ENCODE results near the gene TTC28.

Gene TTC28

GRCh38 chr22:28430466-28431025 is 249.1 kb downstream of the TTC28 start:
- no peak overlapping the region for H3K4me3 Mint-ChIP-seq
- H3K9me3 Mint-ChIP-seq = no peaks in the 10 kb centered on the region
- H3K27me3 Mint-ChIP-seq = peaks cover 4% of the 10 kb centered on the region
- no peaks in the 10 kb centered on the region for H3K4me1 Mint-ChIP-seq
- no peaks in the 10 kb centered on the region for H3K36me3 Mint-ChIP-seq
- CTCF ChIA-PET = interaction anchor here (1.6 kb wide), 1 partner anchor 12 kb away, joined by 3 read pairs; no protein-coding TSS in a partner anchor
- H3K27ac Mint-ChIP-seq = no peak overlapping the region
- no peak for DNase-seq

- Mint-ChIP-seq H3K4me1 (no peaks in the 10 kb centered on the region), H3K4me3 (no peak overlapping the region), H3K27me3 (peaks cover 4% of the 10 kb centered on the region), H3K27ac (no peak overlapping the region), H3K36me3 (no peaks in the 10 kb centered on the region), H3K9me3 (no peaks in the 10 kb centered on the region)
- CTCF ChIA-PET = interaction anchor here (1.6 kb wide), 1 partner anchor 13 kb away, joined by 3 read pairs; no protein-coding TSS in a partner anchor
- no peak for DNase-seq
These were observed 249.9 kb downstream of the TTC28 start for GRCh38 chr22:28429711-28430110.

GRCh38 chr22:28428271-28428670 is 251.4 kb downstream of the TTC28 start:
- Mint-ChIP-seq H3K27me3 (peaks cover 4% of the 10 kb centered on the region), H3K4me1 (no peaks in the 10 kb centered on the region), H3K27ac (no peak overlapping the region), H3K36me3 (no peaks in the 10 kb centered on the region), H3K9me3 (no peaks in the 10 kb centered on the region), H3K4me3 (no peak overlapping the region)
- CTCF ChIA-PET = interaction anchor here (0.7 to 0.8 kb wide), 2 partner anchors 13 to 52 kb away, joined by 3 to 4 read pairs; no protein-coding TSS in a partner anchor
- DNase-seq = no peak

GRCh38 chr22:28426346-28427132 is 253.1 kb downstream of the TTC28 start:
- no peak for DNase-seq
- Mint-ChIP-seq H3K27ac (no peak overlapping the region), H3K27me3 (peaks cover 6% of the 10 kb centered on the region), H3K9me3 (no peaks in the 10 kb centered on the region), H3K4me1 (no peaks in the 10 kb centered on the region), H3K4me3 (no peak overlapping the region), H3K36me3 (no peaks in the 10 kb centered on the region)
- CTCF ChIA-PET = no interaction called here

GRCh38 chr22:28425211-28425610 is 254.4 kb downstream of the TTC28 start:
- H3K36me3 Mint-ChIP-seq = no peaks in the 10 kb centered on the region
- CTCF ChIA-PET = interaction anchor here (1.2 kb wide), 1 partner anchor 15 kb away, joined by 3 read pairs; no protein-coding TSS in a partner anchor
- H3K9me3 Mint-ChIP-seq = no peaks in the 10 kb centered on the region

GRCh38 chr22:28424427-28425080 is 255.1 kb downstream of the TTC28 start:
- Mint-ChIP-seq H3K9me3 (no peaks in the 10 kb centered on the region), H3K4me3 (no peak overlapping the region), H3K27me3 (peaks cover 7% of the 10 kb centered on the region), H3K36me3 (no peaks in the 10 kb centered on the region), H3K27ac (no peak overlapping the region), H3K4me1 (no peaks in the 10 kb centered on the region)
- CTCF ChIA-PET = interaction anchor here (1.2 kb wide), 1 partner anchor 16 kb away, joined by 3 read pairs; no protein-coding TSS in a partner anchor
- no peak for DNase-seq

More at GRCh38 chr22:28425211-28425610, 254.4 kb downstream of the TTC28 start:
- Mint-ChIP-seq H3K27ac (no peak overlapping the region), H3K4me1 (no peaks in the 10 kb centered on the region), H3K4me3 (no peak overlapping the region), H3K27me3 (peaks cover 7% of the 10 kb centered on the region)
- DNase-seq = no peak

- DNase-seq = no peak
- no peak overlapping the region for H3K27ac Mint-ChIP-seq
- CTCF ChIA-PET = no interaction called here
- no peaks in the 10 kb centered on the region for H3K4me1 Mint-ChIP-seq
- peaks cover 3% of the 10 kb centered on the region for H3K27me3 Mint-ChIP-seq
- no peaks in the 10 kb centered on the region for H3K9me3 Mint-ChIP-seq
- no peaks in the 10 kb centered on the region for H3K36me3 Mint-ChIP-seq
- H3K4me3 Mint-ChIP-seq = no peak overlapping the region
These were observed 259.7 kb downstream of the TTC28 start for GRCh38 chr22:28419919-28420318.

- Mint-ChIP-seq H3K27ac (no peak overlapping the region), H3K36me3 (no peaks in the 10 kb centered on the region), H3K9me3 (no peaks in the 10 kb centered on the region), H3K4me1 (no peaks in the 10 kb centered on the region), H3K4me3 (no peak overlapping the region), H3K27me3 (peaks cover 3% of the 10 kb centered on the region)
- DNase-seq = no peak
- CTCF ChIA-PET = no interaction called here
These were observed 261.6 kb downstream of the TTC28 start for GRCh38 chr22:28418008-28418407.

GRCh38 chr22:28417431-28417830 is 262.2 kb downstream of the TTC28 start:
- CTCF ChIA-PET = no interaction called here
- DNase-seq = no peak
- H3K4me3 Mint-ChIP-seq = no peak overlapping the region
- H3K27ac Mint-ChIP-seq = no peak overlapping the region
- no peaks in the 10 kb centered on the region for H3K36me3 Mint-ChIP-seq
- peaks cover 3% of the 10 kb centered on the region for H3K27me3 Mint-ChIP-seq
- no peaks in the 10 kb centered on the region for H3K9me3 Mint-ChIP-seq
- H3K4me1 Mint-ChIP-seq = no peaks in the 10 kb centered on the region

GRCh38 chr22:28414913-28415312 is 264.7 kb downstream of the TTC28 start:
- Mint-ChIP-seq H3K9me3 (no peaks in the 10 kb centered on the region), H3K36me3 (no peaks in the 10 kb centered on the region), H3K4me1 (no peaks in the 10 kb centered on the region), H3K4me3 (no peak overlapping the region), H3K27me3 (no peaks in the 10 kb centered on the region), H3K27ac (no peak overlapping the region)
- CTCF ChIA-PET = no interaction called here
- DNase-seq = no peak

GRCh38 chr22:28413612-28414399 is 265.8 kb downstream of the TTC28 start:
- Mint-ChIP-seq H3K9me3 (no peaks in the 10 kb centered on the region), H3K4me3 (no peak overlapping the region), H3K36me3 (no peaks in the 10 kb centered on the region), H3K27ac (no peak overlapping the region), H3K4me1 (no peaks in the 10 kb centered on the region), H3K27me3 (peaks cover 4% of the 10 kb centered on the region)
- no peak for DNase-seq
- CTCF ChIA-PET = no interaction called here

GRCh38 chr22:28412109-28412508 is 267.5 kb downstream of the TTC28 start:
- Mint-ChIP-seq H3K36me3 (no peaks in the 10 kb centered on the region), H3K4me3 (no peak overlapping the region), H3K4me1 (no peaks in the 10 kb centered on the region), H3K27me3 (peaks cover 4% of the 10 kb centered on the region), H3K27ac (no peak overlapping the region), H3K9me3 (no peaks in the 10 kb centered on the region)
- no peak for DNase-seq
- CTCF ChIA-PET = no interaction called here

GRCh38 chr22:28411125-28411524 is 268.5 kb downstream of the TTC28 start:
- Mint-ChIP-seq H3K4me1 (no peaks in the 10 kb centered on the region), H3K4me3 (no peak overlapping the region), H3K36me3 (no peaks in the 10 kb centered on the region), H3K9me3 (no peaks in the 10 kb centered on the region), H3K27me3 (peaks cover 4% of the 10 kb centered on the region), H3K27ac (no peak overlapping the region)
- DNase-seq = no peak
- CTCF ChIA-PET = no interaction called here
